HG03432 (cell line): ENCODE results near the gene RXRA.

ENCODE experiments used
- ATAC-seq: cut with Tn5 transposase; IDR thresholded peaks from one replicate; pipeline ENCODE4 v1.9.1; 2021; ENCODE audit warnings: mild to moderate bottlenecking, moderate library complexity; ENCODE audit not compliant: unreplicated experiment

Gene RXRA

GRCh38 chr9:134366223-134367031 is 40.2 kb downstream of the RXRA start:
- ATAC-seq: no peak

- no peak for ATAC-seq
Observed at GRCh38 chr9:134367061-134367460, 40.8 kb downstream of the RXRA start.

DNA sequence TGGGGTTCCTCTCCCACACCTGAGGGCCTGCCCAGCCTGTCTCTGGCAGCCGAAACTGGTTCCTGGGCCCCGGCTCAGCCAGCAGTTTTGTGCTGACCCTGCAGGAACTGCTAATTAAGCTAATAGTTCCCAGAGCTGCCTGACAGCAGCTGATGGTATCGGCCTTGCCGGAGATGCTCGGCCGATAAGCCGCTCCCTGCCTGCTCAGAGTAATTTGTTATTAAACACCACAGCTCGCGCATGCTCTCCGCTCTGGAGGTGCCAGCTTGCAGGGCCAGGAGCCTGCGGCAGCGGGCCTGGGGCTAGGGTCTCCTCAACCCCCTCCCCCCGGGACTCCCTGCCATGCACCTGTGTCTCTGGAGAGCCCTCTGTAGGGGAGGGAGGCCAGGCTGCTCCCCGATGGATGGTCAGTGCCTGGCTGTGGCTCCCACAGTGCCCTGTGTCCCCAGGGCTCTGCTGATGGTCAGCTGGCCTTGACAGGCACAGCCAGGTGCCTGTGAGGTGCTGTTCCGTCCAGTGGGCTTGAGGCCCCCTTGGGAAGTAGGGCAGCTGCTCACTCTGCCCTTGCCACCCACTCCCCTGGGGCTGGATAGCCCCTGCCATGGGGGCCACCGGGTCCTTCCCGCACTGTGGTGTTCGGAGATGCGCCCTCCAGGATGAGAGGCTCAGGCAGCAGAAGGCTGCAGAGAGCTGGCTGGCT is 41.7 kb downstream of the RXRA start:
- no peak for ATAC-seq

DNA sequence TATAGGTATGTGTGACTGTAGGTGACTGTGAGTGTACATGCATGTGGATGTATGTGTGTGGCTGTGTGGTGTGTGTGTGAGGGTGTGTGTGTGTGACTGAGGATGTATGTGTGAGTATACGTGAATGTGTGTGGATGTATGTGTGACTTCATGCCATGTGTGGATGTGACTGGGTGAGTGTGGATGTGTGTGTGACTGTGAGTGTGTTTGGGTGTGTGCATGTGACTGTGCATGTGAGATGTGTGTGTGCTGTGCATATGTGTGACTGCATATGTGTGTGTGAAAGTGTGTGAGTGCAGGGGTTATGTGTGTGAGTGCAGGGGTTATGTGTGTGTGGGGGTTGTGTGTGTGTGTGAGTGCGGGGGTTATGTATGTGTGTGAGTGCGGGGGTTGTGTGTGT is 42.3 kb downstream of the RXRA start:
- ATAC-seq: no peak

DNA sequence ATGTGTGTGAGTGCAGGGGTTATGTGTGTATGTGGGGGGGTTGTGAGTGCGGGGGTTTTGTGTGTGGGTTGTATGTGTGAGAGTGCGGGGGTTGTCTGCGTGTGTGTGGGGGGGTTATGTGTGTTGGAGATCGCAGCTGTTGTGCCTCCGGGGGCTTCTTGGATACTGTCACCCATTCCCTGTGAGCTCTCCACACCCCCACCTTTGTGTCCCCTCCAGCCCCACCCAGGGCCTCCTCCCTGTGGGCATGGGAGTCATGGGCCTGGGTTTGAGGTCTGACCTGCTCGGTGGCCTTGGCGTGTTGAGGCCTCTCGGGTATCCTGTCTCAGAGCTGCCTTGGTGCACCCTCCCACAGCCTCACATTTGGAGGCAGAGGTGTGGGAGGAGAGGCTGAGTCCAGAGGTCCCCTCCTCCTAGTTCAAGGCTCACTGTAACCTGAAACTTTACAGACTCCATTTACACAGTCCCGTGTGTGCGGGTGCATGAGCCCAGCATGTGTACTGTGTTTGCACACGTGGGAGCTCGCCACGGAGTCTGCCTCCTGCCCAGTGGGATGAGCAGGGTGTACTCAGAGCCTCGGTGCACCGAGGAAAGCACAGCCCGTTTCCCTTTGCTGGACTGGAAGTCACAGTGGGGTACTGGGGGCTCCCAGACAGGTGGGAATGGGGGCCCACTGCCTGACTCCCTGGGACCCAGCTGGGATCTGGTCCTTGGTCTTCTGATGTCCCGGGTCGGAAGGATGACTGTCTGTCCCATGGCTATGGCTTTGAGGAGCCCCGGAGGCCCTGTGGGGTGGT is 43.4 kb downstream of the RXRA start:
- ATAC-seq: no peak

GRCh38 chr9:134370213-134370492 is 43.9 kb downstream of the RXRA start:
- ATAC-seq: no peak

DNA sequence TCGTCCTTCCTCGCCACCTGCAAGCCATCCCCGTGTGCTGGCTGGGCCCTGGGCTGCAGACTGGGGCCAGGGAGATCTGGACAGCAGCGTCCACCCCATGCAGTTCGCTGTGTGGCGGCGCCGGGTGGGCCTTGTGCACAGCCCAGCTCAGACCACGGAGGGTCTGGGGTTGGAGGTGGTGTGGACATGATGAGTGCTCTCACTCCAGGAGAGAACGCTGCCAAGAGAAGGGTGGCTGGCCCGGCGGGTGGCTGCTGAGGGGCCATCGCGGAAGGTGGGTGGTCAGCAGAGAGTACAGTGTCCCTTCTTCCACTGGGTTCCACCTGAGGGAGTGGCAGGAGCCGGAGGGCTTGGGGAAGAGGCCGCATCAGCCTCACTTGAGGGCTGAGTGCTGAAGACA is 44.4 kb downstream of the RXRA start:
- no peak for ATAC-seq

DNA sequence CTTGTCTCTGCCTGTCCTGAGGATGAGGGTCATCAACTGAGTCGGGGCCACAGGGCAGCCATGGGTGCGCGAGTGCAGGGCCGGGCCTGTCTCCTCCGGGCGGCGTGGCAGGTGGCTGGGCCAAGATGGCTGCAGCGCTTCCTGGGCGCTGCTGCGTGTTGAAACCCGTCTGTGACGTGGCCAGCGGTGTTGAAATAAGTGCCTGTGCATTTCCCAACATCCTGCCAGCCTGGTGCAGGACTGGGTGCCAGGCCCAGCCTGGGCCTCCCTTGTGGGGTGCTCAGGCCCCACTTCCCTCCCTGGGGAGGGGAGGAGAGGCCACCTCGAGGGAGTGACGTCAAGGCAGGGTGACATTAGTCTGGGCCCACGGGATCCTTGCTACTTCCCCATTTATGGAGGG is 45.5 kb downstream of the RXRA start:
- no peak for ATAC-seq

- ATAC-seq: no peak
Observed at GRCh38 chr9:134372581-134373267, 46.5 kb downstream of the RXRA start.

GRCh38 chr9:134373269-134373668 is 47.0 kb downstream of the RXRA start:
- ATAC-seq: no peak

DNA sequence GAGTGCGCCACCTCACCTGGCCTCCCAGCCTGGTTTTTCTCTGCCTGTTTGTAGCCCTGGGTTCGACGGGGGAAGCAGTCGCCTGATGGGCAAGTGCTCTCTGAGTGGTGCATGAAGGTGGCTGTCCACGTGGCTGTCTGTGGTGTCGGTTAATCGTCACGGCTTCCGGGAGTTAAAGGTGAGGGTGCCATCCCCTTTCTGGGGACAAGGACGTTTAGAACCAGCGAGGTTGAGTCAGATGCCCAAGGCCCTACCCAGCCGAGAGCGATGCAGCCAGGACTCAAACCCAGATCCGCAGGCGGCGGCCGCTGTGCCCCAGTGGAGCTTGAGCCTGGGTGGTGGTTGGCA is 47.7 kb downstream of the RXRA start:
- no peak for ATAC-seq

- ATAC-seq: no peak
Observed at GRCh38 chr9:134374301-134375010, 48.2 kb downstream of the RXRA start.

DNA sequence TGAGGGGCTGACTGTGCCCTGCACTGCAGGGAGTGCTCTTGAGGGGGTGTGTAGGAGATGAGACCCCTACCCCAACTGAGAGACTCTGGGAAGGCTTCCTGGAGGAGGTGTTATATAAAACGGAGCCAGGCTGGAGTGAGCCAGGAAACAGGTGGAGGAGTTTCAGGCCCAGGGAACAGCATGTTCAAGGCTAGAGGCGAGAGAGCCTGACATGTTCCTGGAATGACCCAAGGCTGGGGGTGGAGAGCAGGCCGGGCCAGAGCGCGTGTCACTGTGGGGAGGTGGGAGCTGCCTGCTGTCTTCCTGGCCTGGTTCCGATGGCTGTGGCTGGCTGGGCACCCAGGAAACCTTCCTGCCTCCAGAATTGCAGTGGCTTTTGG is 48.7 kb downstream of the RXRA start:
- ATAC-seq: no peak

DNA sequence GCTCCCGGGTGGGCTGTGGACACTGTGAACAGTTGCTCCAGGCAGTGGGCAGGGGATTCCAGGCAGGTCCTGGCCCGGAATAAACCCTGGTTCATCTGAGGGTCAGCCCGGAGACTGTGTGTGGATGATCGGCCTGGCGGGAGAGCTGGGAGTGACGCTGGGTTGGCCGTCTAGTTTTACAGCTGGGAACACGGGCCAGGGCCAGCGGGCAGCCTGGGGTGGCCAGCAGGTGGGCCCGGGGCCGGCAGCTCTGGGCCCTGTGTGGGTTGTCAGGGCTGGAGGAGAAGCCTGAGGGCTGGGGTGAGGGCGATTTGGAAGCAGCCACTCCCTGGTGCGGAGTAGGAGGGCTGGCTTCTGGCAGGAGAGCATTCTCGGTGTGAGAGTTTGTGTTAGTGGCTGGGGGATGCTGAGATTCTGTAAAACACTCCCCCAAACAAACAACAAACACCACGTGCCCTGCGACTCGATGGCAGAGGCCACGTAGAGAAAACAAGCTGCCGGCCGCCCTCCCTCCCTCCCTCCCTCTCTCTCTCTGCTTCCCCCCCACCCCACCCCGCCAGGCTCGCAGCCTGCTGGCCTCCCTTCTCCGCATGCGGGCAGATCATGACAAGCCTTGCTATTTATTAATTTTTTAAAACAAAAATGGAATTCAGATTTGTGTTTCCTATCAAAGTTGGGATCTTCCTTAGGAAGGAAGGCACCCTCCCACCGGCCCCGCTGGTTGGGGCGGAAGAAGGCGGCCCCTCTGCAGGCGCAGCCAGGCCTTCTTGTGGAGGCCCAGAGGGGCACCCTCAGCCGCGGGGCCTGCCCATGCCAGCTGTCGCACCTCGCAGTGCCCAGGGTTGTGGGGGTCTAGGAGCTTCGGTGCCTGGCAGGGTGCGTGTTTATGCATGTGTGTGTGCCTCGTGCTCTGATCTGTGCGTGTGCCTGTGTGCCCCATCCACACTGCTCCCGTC is 49.5 kb downstream of the RXRA start:
- no peak for ATAC-seq

- no peak for ATAC-seq
Observed at GRCh38 chr9:134376386-134377142, 50.3 kb downstream of the RXRA start.

GRCh38 chr9:134377143-134377484 is 50.9 kb downstream of the RXRA start:
- ATAC-seq: no peak

DNA sequence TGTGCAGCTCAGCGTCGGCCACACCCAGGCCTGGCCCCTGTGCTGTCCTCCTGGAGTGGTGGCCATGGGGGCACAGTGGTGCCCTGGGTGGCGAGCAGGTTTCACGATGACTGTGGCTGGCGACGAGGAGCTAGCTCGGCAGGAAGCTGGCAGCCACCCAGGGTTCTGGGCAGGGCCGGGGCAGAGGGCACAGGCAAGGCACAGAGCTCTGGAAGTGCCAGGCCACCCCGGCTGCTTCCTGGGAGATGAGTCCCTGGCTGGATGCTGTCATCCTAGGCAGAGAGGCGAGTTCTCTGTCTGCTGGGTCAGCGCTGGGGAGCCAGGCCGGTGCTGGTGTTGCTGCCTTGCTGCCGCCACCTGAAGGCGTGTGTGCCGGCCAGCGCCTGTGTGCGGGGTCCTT is 51.7 kb downstream of the RXRA start:
- no peak for ATAC-seq

DNA sequence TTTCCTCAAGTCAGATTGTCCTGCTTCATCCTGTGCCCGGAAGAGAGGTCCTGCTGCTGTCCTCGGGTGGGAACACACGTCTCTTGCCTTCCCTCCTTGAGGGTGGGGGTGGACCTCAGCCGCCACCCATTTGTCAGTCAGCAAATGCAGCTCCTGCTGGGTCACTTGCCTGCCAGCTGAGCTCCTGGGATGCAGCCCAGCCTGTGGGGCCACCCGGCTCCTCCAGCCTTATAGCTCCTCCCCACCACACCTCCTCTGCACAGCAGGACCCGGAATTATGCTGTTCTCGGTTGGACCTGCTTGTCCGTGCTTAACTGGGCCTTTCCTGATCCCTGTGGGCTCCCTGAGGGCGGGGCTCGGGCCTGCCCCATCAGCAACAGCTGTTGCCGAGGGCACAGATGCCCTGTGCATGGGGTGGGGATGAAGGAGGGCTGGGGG is 52.7 kb downstream of the RXRA start:
- no peak for ATAC-seq

- no peak for ATAC-seq
Observed at GRCh38 chr9:134379831-134380365, 53.6 kb downstream of the RXRA start.
